ENCODE data around the gene NUDT3.

GRCh38 chr6:34437644-34437970 is 45.1 kb upstream of the NUDT3 start:
- no peak for TF ChIP-seq RAD21 (conservative IDR thresholded peaks at IDR 0.05 in 1 of 2, IDR thresholded peaks at IDR 0.05 in 1 of 2)
- no peak for TF ChIP-seq CTCF (IDR thresholded peaks at IDR 0.05)
- TF ChIP-seq POLR2AphosphoS2 (conservative IDR thresholded peaks at IDR 0.05; ENCODE audit: low read length), result no peak
- TF ChIP-seq KDM5A (IDR thresholded peaks at IDR 0.05), result no peak
- no peak for TF ChIP-seq HOXB13 (CRISPR knock-in tag; IDR thresholded peaks at IDR 0.05; ENCODE audit: low read depth)

Data from A549 (cell line).